Keratinocyte (primary cell): ENCODE measurements around the gene ACTN3. TPM values are rescaled to one million over a fixed set of nuclear protein-coding genes. Genes with fewer than 3 reads are reported as not detected.

ENCODE experiments used
- DNase-seq: peaks from one replicate; pipeline ENCODE4 v3.0.0-alpha.2; 2011; ENCODE audit warnings: low read depth, missing footprints, low spot score
- FAIRE-seq: peaks from 2 replicates; lab custom pipeline; 2011; peaks lifted over from hg19 to GRCh38; lab: Jason Lieb, UNC
- H2AFZ ChIP-seq: 2 replicates; pipeline ENCODE4 v1.6.0; 2012; ENCODE audit warnings: low read length, control low read depth, inconsistent platforms; ENCODE audit not compliant: control insufficient read depth
- H3K27ac ChIP-seq: 2 replicates; pipeline ENCODE4 v1.5.1; 2011; ENCODE audit warnings: low read length; ENCODE audit not compliant: control insufficient read depth, insufficient read depth
- H3K27me3 ChIP-seq: 3 replicates; pipeline ENCODE4 v1.6.0; 2011; ENCODE audit warnings: low read length; ENCODE audit not compliant: control insufficient read depth, insufficient read depth; ENCODE audit errors: extremely low read depth
- H3K36me3 ChIP-seq, 2 experiments: 2 replicates in 1 of 2; 3 replicates in 1 of 2; pipeline ENCODE4 v1.5.1; 2011; ENCODE audit warnings: low read length in 2 of 2, mild to moderate bottlenecking in 1 of 2; ENCODE audit not compliant: control insufficient read depth in 2 of 2, insufficient read depth in 2 of 2; ENCODE audit errors: extremely low read depth in 1 of 2
- H3K4me1 ChIP-seq: 3 replicates; pipeline ENCODE4 v1.5.1; 2011; ENCODE audit warnings: low read length; ENCODE audit not compliant: control insufficient read depth, insufficient read depth; ENCODE audit errors: extremely low read depth
- H3K4me2 ChIP-seq: 3 replicates; pipeline ENCODE4 v1.6.0; 2011; ENCODE audit warnings: low read depth, low read length; ENCODE audit not compliant: control insufficient read depth, insufficient read depth; ENCODE audit errors: extremely low read depth
- H3K4me3 ChIP-seq, 3 experiments: fragments of 200-600 bp in 1 of 3; sonication (generic) in 1 of 3; 2 replicates in 2 of 3; 3 replicates in 1 of 3; pipeline ENCODE4 v1.5.1; 2011 to 2016; ENCODE audit warnings: low read length in 3 of 3, mild to moderate bottlenecking in 3 of 3, control low read depth in 2 of 3, inconsistent platforms in 1 of 3, low read depth in 1 of 3, mixed read lengths in 1 of 3, mixed run types in 1 of 3, moderate library complexity in 1 of 3; ENCODE audit not compliant: control insufficient read depth in 2 of 3, insufficient read depth in 2 of 3; ENCODE audit errors: extremely low read depth in 1 of 3
- H3K79me2 ChIP-seq: 2 replicates; pipeline ENCODE4 v1.6.0; 2012; ENCODE audit warnings: low read length; ENCODE audit not compliant: control insufficient read depth, insufficient read depth
- H3K9ac ChIP-seq: 3 replicates; pipeline ENCODE4 v1.6.0; 2011; ENCODE audit warnings: low read length; ENCODE audit not compliant: control insufficient read depth, insufficient read depth; ENCODE audit errors: extremely low read depth
- H3K9me1 ChIP-seq: 3 replicates; pipeline ENCODE4 v1.6.0; 2011; ENCODE audit warnings: low read length; ENCODE audit not compliant: control insufficient read depth, insufficient read depth; ENCODE audit errors: extremely low read depth
- H3K9me3 ChIP-seq: 2 replicates; pipeline ENCODE4 v1.5.1; 2012; ENCODE audit warnings: low read depth, low read length; ENCODE audit not compliant: control insufficient read depth
- H4K20me1 ChIP-seq: 3 replicates; pipeline ENCODE4 v1.6.0; 2011; ENCODE audit warnings: low read length; ENCODE audit not compliant: control insufficient read depth, insufficient read depth; ENCODE audit errors: extremely low read depth
- CTCF ChIP-seq, 3 experiments: IDR thresholded peaks in 1 of 3; conservative IDR thresholded peaks in 1 of 3; optimal IDR thresholded peaks in 1 of 3; 2 replicates in 2 of 3; 3 replicates in 1 of 3; pipeline versions ENCODE3 to v1.5.1; 2011; ENCODE audit warnings: low read length in 3 of 3, mild to moderate bottlenecking in 3 of 3, moderate library complexity in 2 of 3, control low read depth in 1 of 3, inconsistent platforms in 1 of 3; ENCODE audit not compliant: insufficient read depth in 2 of 3; ENCODE audit errors: extremely low read depth in 1 of 3
- EZH2 ChIP-seq: IDR thresholded peaks from one replicate; pipeline ENCODE4 v1.6.1; 2012; ENCODE audit warnings: inconsistent platforms, mild to moderate bottlenecking, low read length, moderate library complexity
- dilution Hi-C: fragments of 300-500 bp; cut with MboI; formaldehyde crosslinking; loops from one replicate; pipeline ENCODE4 v1.7.0; 2020; ENCODE audit warnings: low sequenced_read_pairs; ENCODE audit not compliant: extremely low pct_ligation_motif_present
- polyA plus RNA-seq, 5 experiments: library from polyadenylated mRNA; depleted of rRNA in 3 of 5; stranded (reverse) in 3 of 5; stranded (forward) in 1 of 5; unstranded in 1 of 5; fragments of >200 nt; gene quantifications; 1 replicate in 1 of 5; 2 replicates in 3 of 5; 3 replicates in 1 of 5; pipeline versions ENCODE4 v1.2.1 to v1.2.3, GENCODE V29; 2011 to 2012; ENCODE audit warnings: missing spikeins in 2 of 5, low read depth in 1 of 5, low replicate concordance in 1 of 5

The ACTN3 gene
- polyA plus RNA-seq, 1 donor (not counting 4 experiments of a cell fraction or from before 2014, with no cell fraction given), result not detected

- Histone ChIP-seq H3K9ac (no peak overlapping the region), H3K4me3 (no peak overlapping the region), H3K9me3 (no peaks in the 10 kb centered on the region), H3K4me1 (peaks cover 5% of the 10 kb centered on the region), H3K9me1 (no peaks in the 10 kb centered on the region), H3K27ac (no peak overlapping the region), H4K20me1 (no peaks in the 10 kb centered on the region), H3K4me2 (no peak overlapping the region), H3K79me2 (no peaks in the 10 kb centered on the region), H2AFZ (no peak overlapping the region), H3K36me3 (no peaks in the 10 kb centered on the region), H3K27me3 (peaks cover 19% of the 10 kb centered on the region)
- dilution Hi-C loops, result no loop called here
- no peak for FAIRE-seq
- no peak for TF ChIP-seq EZH2
- DNase-seq, result no peak
Measured at GRCh38 chr11:66564538-66564937, 17.8 kb downstream of the ACTN3 start.

- Histone ChIP-seq H3K27ac (no peak overlapping the region), H3K79me2 (no peaks in the 10 kb centered on the region), H3K9me3 (no peaks in the 10 kb centered on the region), H2AFZ (no peak overlapping the region), H3K27me3 (peaks cover 19% of the 10 kb centered on the region), H3K9me1 (no peaks in the 10 kb centered on the region), H4K20me1 (no peaks in the 10 kb centered on the region), H3K36me3 (no peaks in the 10 kb centered on the region), H3K4me1 (peaks cover 5% of the 10 kb centered on the region), H3K4me2 (no peak overlapping the region), H3K4me3 (no peak overlapping the region), H3K9ac (no peak overlapping the region)
- FAIRE-seq, result no peak
- no peak for DNase-seq
- no peak for TF ChIP-seq EZH2
- no peak for TF ChIP-seq CTCF (optimal IDR thresholded peaks at IDR 0.05 in 1 of 3, IDR thresholded peaks at IDR 0.05 in 1 of 3, conservative IDR thresholded peaks at IDR 0.05 in 1 of 3; ENCODE audit: extremely low read depth in 1 of 3, insufficient read depth in 2 of 3, low read length in 3 of 3)
- dilution Hi-C loops, result no loop called here
Measured at GRCh38 chr11:66564984-66565383, 18.3 kb downstream of the ACTN3 start.

- no peak overlapping the region for H3K4me2 ChIP-seq
- no peak for FAIRE-seq
Measured at GRCh38 chr11:66566221-66566620, 19.5 kb downstream of the ACTN3 start.

More at GRCh38 chr11:66566221-66566620, 19.5 kb downstream of the ACTN3 start:
- Histone ChIP-seq H3K9me1 (no peaks in the 10 kb centered on the region), H3K4me1 (peaks cover 5% of the 10 kb centered on the region), H2AFZ (no peak overlapping the region), H3K27ac (no peak overlapping the region), H3K9ac (no peak overlapping the region), H3K27me3 (peaks cover 12% of the 10 kb centered on the region), H3K4me3 (no peak overlapping the region), H4K20me1 (no peaks in the 10 kb centered on the region), H3K9me3 (no peaks in the 10 kb centered on the region), H3K79me2 (no peaks in the 10 kb centered on the region), H3K36me3 (no peaks in the 10 kb centered on the region)
- TF ChIP-seq CTCF (optimal IDR thresholded peaks at IDR 0.05 in 1 of 3, IDR thresholded peaks at IDR 0.05 in 1 of 3, conservative IDR thresholded peaks at IDR 0.05 in 1 of 3; ENCODE audit: extremely low read depth in 1 of 3, insufficient read depth in 2 of 3, low read length in 3 of 3) (no peak), EZH2 (no peak)
- DNase-seq, result no peak
- dilution Hi-C loops, result no loop called here
